Subcutaneous abdominal adipose tissue (tissue), 5 donors: Measurements from ENCODE around the gene IL6ST.
"Not testable (repeated sequence)": the region's sequence is repeated elsewhere in the genome, so short reads cannot be mapped to it uniquely, and the experiment has no call there.

Source experiments
- H3K27ac ChIP-seq: one replicate; pipeline ENCODE4 v1.7.0; 2013; ENCODE audit warnings: low read depth, mild to moderate bottlenecking, inconsistent platforms, low read length, moderate library complexity
- H3K27me3 ChIP-seq, 5 donors: one replicate each; pipeline ENCODE4 v1.7.0; 2013; ENCODE audit warnings: low read length in 5 of 5, inconsistent platforms in 1 of 5; ENCODE audit not compliant: control insufficient read depth in 5 of 5, insufficient read depth in 4 of 5
- H3K36me3 ChIP-seq, 5 donors: one replicate each; pipeline ENCODE4 v1.7.0; 2013; ENCODE audit warnings: low read length in 5 of 5; ENCODE audit not compliant: control insufficient read depth in 5 of 5, insufficient read depth in 5 of 5
- H3K4me1 ChIP-seq, 5 donors: one replicate each; pipeline ENCODE4 v1.7.0; 2013; ENCODE audit warnings: low read length in 5 of 5, mild to moderate bottlenecking in 3 of 5, moderate library complexity in 1 of 5; ENCODE audit not compliant: control insufficient read depth in 5 of 5, insufficient read depth in 5 of 5
- H3K4me3 ChIP-seq, 5 donors: one replicate each; pipeline ENCODE4 v1.7.0; 2013; ENCODE audit warnings: low read length in 5 of 5, low read depth in 1 of 5
- H3K9ac ChIP-seq, 5 donors: one replicate each; pipeline ENCODE4 v1.7.0; 2013; ENCODE audit warnings: low read length in 5 of 5, mild to moderate bottlenecking in 4 of 5, moderate library complexity in 3 of 5
- H3K9me3 ChIP-seq, 5 donors: one replicate each; pipeline ENCODE4 v1.7.0; 2013; ENCODE audit warnings: low read length in 5 of 5; ENCODE audit not compliant: control insufficient read depth in 5 of 5
- donor health status: healthy.
- donor health status: healthy.
- donor health status: healthy.
- donor health status: healthy.
- donor health status: healthy.

IL6ST gene

DNA sequence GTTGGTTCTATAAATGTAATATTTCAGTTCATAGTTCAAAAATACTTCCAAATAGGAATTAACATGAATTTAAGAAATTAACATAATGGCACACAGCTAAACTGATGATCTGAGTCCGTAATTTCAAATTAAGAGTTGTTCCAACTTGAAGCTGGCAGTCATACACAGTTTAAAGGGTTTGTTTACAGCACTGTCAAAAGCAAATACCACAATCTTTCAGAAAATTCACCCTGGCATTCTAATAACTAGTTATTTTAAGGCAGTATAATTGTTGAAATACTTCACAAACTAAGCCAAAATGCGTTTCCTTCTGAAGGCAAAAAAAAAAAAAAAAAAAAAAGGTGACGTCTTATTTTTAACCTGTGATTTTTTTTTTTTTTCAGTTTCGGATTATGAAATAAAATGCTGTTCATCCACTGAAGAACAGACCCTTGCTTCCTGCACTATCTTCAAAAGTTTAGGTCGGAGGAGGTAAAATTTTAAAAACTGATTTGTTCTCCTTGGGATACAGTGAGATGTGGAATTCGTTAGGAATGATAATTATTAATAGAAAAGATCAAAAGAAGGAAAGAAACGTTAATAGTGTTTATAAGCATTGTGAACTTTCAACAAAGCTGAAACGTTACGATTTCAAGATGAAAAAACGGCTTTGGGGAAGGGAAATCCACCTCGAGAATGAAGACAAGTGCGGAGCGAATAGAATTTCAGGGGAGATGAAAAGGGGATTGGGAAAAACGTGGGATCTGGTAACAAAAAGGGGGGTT, 850 bp downstream of the IL6ST start:
- H3K4me1 ChIP-seq: peaks cover 4 to 45% (median 37%) of the 10 kb centered on the region in 5 donors
- H3K36me3 ChIP-seq: no peaks in the 10 kb centered on the region
- H3K9me3 ChIP-seq: no peaks in the 10 kb centered on the region
- H3K4me3 ChIP-seq: peak overlapping the region; percentile 74 to 95 (median 90)
- peak overlapping the region; percentile 99 for H3K27ac ChIP-seq
- H3K9ac ChIP-seq: peak overlapping the region; percentile 85 to 98 (median 97)
- no peaks in the 10 kb centered on the region for H3K27me3 ChIP-seq

DNA sequence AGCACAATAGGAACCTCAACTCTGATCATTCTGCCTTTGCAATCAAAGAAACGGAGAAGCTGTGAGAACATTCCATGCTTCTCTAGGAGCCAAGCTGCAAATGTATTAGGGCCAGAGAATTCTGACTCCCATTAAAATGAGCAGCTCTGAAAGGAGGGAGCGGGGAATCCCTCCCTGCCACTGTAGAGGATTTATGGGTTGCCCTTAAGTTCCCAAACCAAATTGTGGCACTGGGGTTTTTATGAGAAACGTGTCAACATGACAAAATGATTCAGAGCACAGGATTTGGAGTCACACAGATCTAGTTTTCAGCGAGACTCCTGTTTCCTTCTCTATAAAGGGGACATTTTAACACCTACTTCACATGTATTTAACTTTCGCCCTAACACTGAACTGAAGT, 1.8 kb downstream of the IL6ST start:
- H3K9me3 ChIP-seq: no peaks in the 10 kb centered on the region
- no peaks in the 10 kb centered on the region for H3K36me3 ChIP-seq
- peak overlapping the region; percentile 74 to 95 (median 90) for H3K4me3 ChIP-seq
- peaks cover 4 to 45% (median 40%) of the 10 kb centered on the region in 5 donors for H3K4me1 ChIP-seq
- H3K27ac ChIP-seq: peak overlapping the region; percentile 99
- peak overlapping the region; percentile 85 to 98 (median 97) for H3K9ac ChIP-seq
- H3K27me3 ChIP-seq: no peaks in the 10 kb centered on the region

GRCh38 chr5:55991768-55992486, 2.8 kb downstream of the IL6ST start:
- Histone ChIP-seq H3K4me3 (peak overlapping the region; percentile 74 to 95 (median 90)), H3K9ac (peak overlapping the region in 4 of 5 donors; percentile 96 to 98 (median 98)), H3K27ac (peak overlapping the region; percentile 99), H3K4me1 (peaks cover 4 to 51% (median 40%) of the 10 kb centered on the region in 5 donors), H3K27me3 (no peaks in the 10 kb centered on the region), H3K36me3 (peaks cover 0 to 3% (median under 1%) of the 10 kb centered on the region in 5 donors), H3K9me3 (no peaks in the 10 kb centered on the region)

DNA sequence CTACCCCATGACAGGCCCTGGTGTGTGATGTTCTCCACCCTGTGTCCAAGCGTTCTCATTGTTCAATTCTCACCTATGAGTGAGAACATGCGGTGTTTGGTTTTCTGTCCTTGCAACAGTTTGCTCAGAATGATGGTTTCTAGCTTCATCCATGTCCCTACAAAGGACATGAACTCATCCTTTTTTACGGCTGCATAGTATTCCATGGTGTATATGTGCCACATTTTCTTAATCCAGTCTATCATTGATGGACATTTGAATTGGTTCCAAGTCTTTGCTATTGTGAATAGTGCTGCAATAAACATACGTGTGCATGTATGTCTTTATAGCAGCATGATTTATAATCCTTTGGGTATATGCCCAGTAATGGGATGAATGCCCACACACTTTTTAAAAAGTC, 3.9 kb downstream of the IL6ST start:
- H3K9ac ChIP-seq, H3K27me3 ChIP-seq, H3K9me3 ChIP-seq, H3K36me3 ChIP-seq: not testable (repeated sequence)
- Histone ChIP-seq H3K27ac (peak overlapping the region; percentile 99), H3K4me3 (peak overlapping the region in 1 of 5 donors; percentile 74), H3K4me1 (peaks cover 4 to 47% (median 35%) of the 10 kb centered on the region in 5 donors)

DNA sequence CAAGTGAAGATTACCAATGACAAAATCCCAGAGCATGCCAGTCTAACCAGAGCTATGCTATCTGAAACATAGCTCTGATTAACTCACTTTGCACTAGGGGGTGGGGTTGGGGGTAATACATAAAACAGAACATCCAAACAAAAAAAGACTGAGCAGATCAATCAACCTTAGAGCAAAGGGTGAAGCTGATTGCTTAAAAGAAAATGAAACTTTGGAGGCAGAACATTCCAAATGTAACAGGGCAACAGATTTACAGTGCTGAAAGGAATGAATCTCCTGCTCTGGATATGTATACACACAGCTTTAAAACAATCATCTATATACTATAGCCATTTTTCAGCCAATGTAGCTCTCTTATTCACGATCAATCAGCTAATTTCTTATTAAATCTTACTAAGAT, 4.9 kb downstream of the IL6ST start:
- peak overlapping the region in 3 of 5 donors; percentile 13 to 25 (median 22) for H3K9ac ChIP-seq
- H3K4me1 ChIP-seq: peaks cover 5 to 43% (median 31%) of the 10 kb centered on the region in 5 donors
- H3K9me3 ChIP-seq: no peaks in the 10 kb centered on the region
- no peaks in the 10 kb centered on the region for H3K27me3 ChIP-seq
- peak overlapping the region in 1 of 5 donors; percentile 35 for H3K4me3 ChIP-seq
- H3K27ac ChIP-seq: peak overlapping the region; percentile 21
- H3K36me3 ChIP-seq: peaks cover 0 to 6% (median 3%) of the 10 kb centered on the region in 5 donors

DNA sequence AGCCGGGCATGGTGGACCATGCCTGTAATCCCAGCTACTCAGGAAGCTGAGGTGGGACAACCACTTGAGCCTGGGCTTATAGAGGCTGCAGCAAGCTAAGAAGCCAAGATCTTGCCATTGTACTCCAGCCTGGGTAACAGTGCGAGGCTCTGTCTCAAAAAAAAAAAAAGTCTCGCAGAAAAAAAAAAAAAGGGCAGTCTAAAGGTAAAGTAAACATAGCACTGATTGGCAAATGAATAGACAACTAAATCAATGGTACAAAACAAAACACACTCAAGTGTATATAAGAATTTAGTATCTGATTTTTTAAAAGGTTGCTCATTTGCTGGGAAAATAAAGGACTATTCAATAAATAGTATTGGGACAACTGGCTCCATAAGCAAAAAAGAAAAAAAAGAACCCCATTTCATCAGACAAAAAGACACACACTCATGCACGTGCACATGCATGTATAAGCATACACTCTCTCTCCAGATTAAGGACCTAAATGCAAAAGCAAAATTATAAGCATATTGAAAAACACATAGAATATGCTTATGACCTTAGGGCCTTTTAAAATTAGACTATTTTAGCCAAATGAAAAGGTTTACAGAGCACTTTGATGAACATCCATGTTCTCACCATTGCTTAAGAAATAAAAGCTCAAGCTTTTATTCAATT, 5.7 kb downstream of the IL6ST start:
- peaks cover 0 to 6% (median 3%) of the 10 kb centered on the region in 5 donors for H3K36me3 ChIP-seq
- no peaks in the 10 kb centered on the region for H3K9me3 ChIP-seq
- H3K27me3 ChIP-seq: no peaks in the 10 kb centered on the region
- H3K4me3 ChIP-seq: no peak overlapping the region
- no peak overlapping the region for H3K9ac ChIP-seq
- peaks cover 6 to 44% (median 36%) of the 10 kb centered on the region in 5 donors for H3K4me1 ChIP-seq
- peak overlapping the region; percentile 21 for H3K27ac ChIP-seq

DNA sequence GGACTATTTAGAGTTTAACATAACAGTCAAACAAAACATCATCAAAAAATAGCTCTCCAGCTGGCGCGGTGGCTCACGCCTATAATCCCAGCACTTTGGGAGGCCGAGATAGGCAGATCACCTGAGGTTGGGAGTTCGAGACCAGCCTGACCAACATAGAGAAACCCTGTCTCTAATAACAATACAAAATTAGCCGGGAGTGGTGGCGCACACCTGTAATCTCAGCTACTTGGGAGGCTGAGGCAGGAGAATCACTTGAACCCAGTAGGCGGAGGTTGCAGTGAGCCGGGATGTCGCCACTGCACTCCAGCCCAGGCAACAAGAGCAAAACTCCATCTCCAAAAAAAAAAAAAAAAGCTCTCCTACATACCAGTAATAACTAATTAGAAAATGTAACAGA, 6.3 kb downstream of the IL6ST start:
- H3K27ac ChIP-seq, H3K4me3 ChIP-seq, H3K36me3 ChIP-seq, H3K9ac ChIP-seq, H3K9me3 ChIP-seq, H3K27me3 ChIP-seq: not testable (repeated sequence)
- peaks cover 6 to 49% (median 39%) of the 10 kb centered on the region in 5 donors for H3K4me1 ChIP-seq

DNA sequence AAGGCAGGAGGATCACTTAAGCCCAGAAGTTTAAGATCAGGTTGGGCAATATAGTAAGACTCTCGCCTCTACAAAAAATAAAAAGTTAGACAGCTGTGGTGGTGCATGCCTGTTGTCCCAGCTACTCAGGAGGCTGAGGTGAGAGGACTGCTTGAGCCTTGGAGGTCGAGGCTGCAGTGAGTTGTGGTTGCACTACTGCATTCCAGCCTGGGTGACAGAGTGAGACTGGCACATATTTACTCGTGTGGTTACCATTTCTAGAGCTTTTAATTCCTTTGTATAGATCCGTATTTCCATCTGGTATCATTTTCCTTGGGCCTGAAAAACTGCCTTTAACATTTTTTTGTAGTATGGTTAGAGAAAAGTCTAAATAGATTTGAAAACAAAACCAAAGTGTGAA, 7.8 kb downstream of the IL6ST start:
- Histone ChIP-seq H3K4me3 (no peak overlapping the region), H3K27me3 (no peaks in the 10 kb centered on the region), H3K9me3 (no peaks in the 10 kb centered on the region), H3K36me3 (peaks cover 0 to 6% (median 3%) of the 10 kb centered on the region in 5 donors), H3K27ac (no peak overlapping the region), H3K9ac (no peak overlapping the region), H3K4me1 (peaks cover 2 to 46% (median 33%) of the 10 kb centered on the region in 5 donors)

DNA sequence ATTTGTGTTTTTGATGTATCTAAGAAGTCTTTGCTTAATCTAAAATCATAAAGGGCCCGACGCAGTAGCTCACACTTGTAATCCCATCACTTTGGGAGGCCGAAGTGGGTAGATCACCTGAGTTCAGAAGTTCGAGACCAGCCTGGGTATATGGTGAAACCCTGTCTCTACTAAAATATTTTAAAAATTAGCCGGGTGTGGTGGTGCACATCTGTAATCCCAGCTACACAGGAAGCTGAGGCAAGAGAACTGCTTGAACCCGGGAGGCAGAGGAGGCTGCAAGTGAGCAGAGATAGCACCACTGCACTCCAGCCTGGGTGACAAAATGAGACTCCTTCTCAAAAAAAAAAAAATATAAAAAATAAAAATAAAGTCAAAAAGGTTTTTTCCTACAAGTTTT, 9.6 kb downstream of the IL6ST start:
- H3K9ac ChIP-seq: no peak overlapping the region
- H3K36me3 ChIP-seq: peaks cover 6 to 14% (median 9%) of the 10 kb centered on the region in 5 donors
- no peaks in the 10 kb centered on the region for H3K27me3 ChIP-seq
- peaks cover 2 to 42% (median 26%) of the 10 kb centered on the region in 5 donors for H3K4me1 ChIP-seq
- no peak overlapping the region for H3K4me3 ChIP-seq
- no peak overlapping the region for H3K27ac ChIP-seq
- H3K9me3 ChIP-seq: no peaks in the 10 kb centered on the region
